T-helper 17 cell (primary cell): ENCODE measurements around the gene ZNF765. TPM values are rescaled to one million over a fixed set of nuclear protein-coding genes. Genes with fewer than 3 reads are reported as not detected.
"Not testable (repeated sequence)": the region's sequence is repeated elsewhere in the genome, so short reads cannot be mapped to it uniquely, and the experiment has no call there.

Experiments
- ATAC-seq: fragments of 150-1000 bp; cut with Tn5 transposase; 2 replicates; pipeline ENCODE4 v1.10.0; 2021; ENCODE audit warnings: mild to moderate bottlenecking, moderate library complexity
- DNase-seq, 3 donors: peaks; one replicate each; pipeline versions ENCODE4 v3.0.0 to v3.0.0-alpha.2; 2020 to 2021
- H3K9me3 ChIP-seq: one replicate; pipeline ENCODE4 v1.7.0; 2013; ENCODE audit warnings: low read length, mild to moderate bottlenecking; ENCODE audit not compliant: control insufficient read depth, poor library complexity, severe bottlenecking
- H3K27ac Mint-ChIP-seq: one replicate; pipeline ENCODE4 v1.8.0; 2022; ENCODE audit warnings: mild to moderate bottlenecking, moderate library complexity, mixed read lengths
- H3K27me3 Mint-ChIP-seq: one replicate; pipeline ENCODE4 v1.8.0; 2022; ENCODE audit warnings: mixed read lengths
- H3K36me3 Mint-ChIP-seq: one replicate; pipeline ENCODE4 v1.8.0; 2022; ENCODE audit warnings: low read depth, mixed read lengths
- H3K4me1 Mint-ChIP-seq: one replicate; pipeline ENCODE4 v1.8.0; 2022; ENCODE audit warnings: mild to moderate bottlenecking, mixed read lengths
- H3K4me3 Mint-ChIP-seq: one replicate; pipeline ENCODE4 v1.8.0; 2022; ENCODE audit warnings: mild to moderate bottlenecking, moderate library complexity, mixed read lengths
- total RNA-seq, 4 donors: library from RNA in 2 of 4; stranded (reverse) in 2 of 4; gene quantifications; one replicate each; pipeline ENCODE4 v1.2.3 and lab custom pipeline; 2022 to 2026

ZNF765 gene
- total RNA-seq, 2 donors from 2014 or later: 6.7 to 7.7 TPM

GRCh38 chr19:53471916-53472315, 77.0 kb downstream of the ZNF765 start:
- Mint-ChIP-seq H3K36me3 (no peaks in the 10 kb centered on the region), H3K27ac (no peak overlapping the region), H3K27me3 (no peaks in the 10 kb centered on the region), H3K4me1 (peaks cover 5% of the 10 kb centered on the region), H3K4me3 (no peak overlapping the region)
- peaks cover 18% of the 10 kb centered on the region for H3K9me3 ChIP-seq
- ATAC-seq (no peak), DNase-seq (no peak)

GRCh38 chr19:53474832-53475231, 79.9 kb downstream of the ZNF765 start:
- DNase-seq, H3K36me3 Mint-ChIP-seq, ATAC-seq, H3K4me3 Mint-ChIP-seq, H3K27me3 Mint-ChIP-seq, H3K4me1 Mint-ChIP-seq, H3K27ac Mint-ChIP-seq: not testable (repeated sequence)
- H3K9me3 ChIP-seq: peaks cover 22% of the 10 kb centered on the region

- H3K4me3 Mint-ChIP-seq, H3K27me3 Mint-ChIP-seq, DNase-seq, H3K27ac Mint-ChIP-seq, H3K36me3 Mint-ChIP-seq, ATAC-seq, H3K4me1 Mint-ChIP-seq: not testable (repeated sequence)
- peaks cover 22% of the 10 kb centered on the region for H3K9me3 ChIP-seq
These were observed 80.5 kb downstream of the ZNF765 start for GRCh38 chr19:53475470-53475869.

Other genes with a start within 250 kb of the ZNF765 start
- gene ZNF347, start 236.1 kb upstream of the ZNF765 start, total RNA-seq: 1 to 10 TPM; 1.8 to 1.9 TPM
- gene ZNF665, start 201.8 kb upstream of the ZNF765 start, total RNA-seq: 1 to 10 TPM in 1 of 2 donors, under 1 TPM in 1; 0.78 to 2.4 TPM
- 1 to 10 TPM in 1 of 2 donors, under 1 TPM in 1; 0.94 to 5.7 TPM for gene ZNF677, start 140.3 kb upstream of the ZNF765 start, total RNA-seq
- gene VN1R2, start 136.9 kb upstream of the ZNF765 start, total RNA-seq: not detected
- gene VN1R4, start 127.4 kb upstream of the ZNF765 start, total RNA-seq: not detected
- gene ZNF845, start 61.4 kb upstream of the ZNF765 start, total RNA-seq: 1 to 10 TPM; 6.5 to 6.9 TPM
- 10 to 100 TPM; 11.1 to 14.3 TPM for gene ZNF525, start 29.4 kb upstream of the ZNF765 start, total RNA-seq
- gene ZNF761, start 36.8 kb downstream of the ZNF765 start, total RNA-seq: 1 to 10 TPM; 5.7 to 7.8 TPM
- 1 to 10 TPM; 1.3 to 3.6 TPM for gene ZNF813, start 72.6 kb downstream of the ZNF765 start, total RNA-seq
- 100 to 1,000 TPM; 179 to 183 TPM for gene ZNF331, start 143.0 kb downstream of the ZNF765 start, total RNA-seq
- not detected for gene DPRX, start 236.8 kb downstream of the ZNF765 start, total RNA-seq